ENCODE data around the gene SGCB.

SGCB gene

GRCh38 chr4:52017814-52018213 lies 20.3 kb downstream of the SGCB start:
- no peak for DNase-seq

GRCh38 chr4:52016981-52017380 lies 21.1 kb downstream of the SGCB start:
- no peak for DNase-seq

GRCh38 chr4:52015366-52015765 lies 22.7 kb downstream of the SGCB start:
- DNase-seq: peak; percentile 7 to 21

GRCh38 chr4:52014903-52015302 lies 23.2 kb downstream of the SGCB start:
- no peak for DNase-seq

- no peak for DNase-seq
Observed at GRCh38 chr4:52012651-52013050, 25.4 kb downstream of the SGCB start.

GRCh38 chr4:52010986-52011385 lies 27.1 kb downstream of the SGCB start:
- DNase-seq: no peak

- no peak for DNase-seq
Observed at GRCh38 chr4:52006887-52007286, 31.2 kb downstream of the SGCB start.

GRCh38 chr4:52005604-52006273 lies 32.4 kb downstream of the SGCB start:
- DNase-seq: no peak

- no peak for DNase-seq
Observed at GRCh38 chr4:52004414-52004813, 33.7 kb downstream of the SGCB start.

GRCh38 chr4:52001616-52002015 lies 36.5 kb downstream of the SGCB start:
- DNase-seq: no peak

- no peak for DNase-seq
Observed at GRCh38 chr4:51999250-51999649, 38.8 kb downstream of the SGCB start.

GRCh38 chr4:51998837-51999236 lies 39.3 kb downstream of the SGCB start:
- DNase-seq: no peak

GRCh38 chr4:51997647-51998046 lies 40.5 kb downstream of the SGCB start:
- DNase-seq: no peak

- DNase-seq: no peak
Observed at GRCh38 chr4:51995647-51996220, 42.4 kb downstream of the SGCB start.
